Activated CD8-positive, alpha-beta memory T cell treated with anti-CD3 and anti-CD28 coated beads for 36 hours (primary cell): ENCODE results near the gene C3orf70. TPM values are rescaled to one million over a fixed set of nuclear protein-coding genes. Genes with fewer than 3 reads are reported as not detected.

Experiments
- CTCF ChIA-PET: fragments of 350-600 bp; sonication (Branson Sonifier 250); formaldehyde crosslinking; loops from one replicate; lab custom pipeline; 2021; ENCODE audit warnings: antibody characterized with exemption; lab: Charles Lee
- POLR2A ChIA-PET: fragments of 350-600 bp; sonication (Branson Sonifier 250); formaldehyde crosslinking; loops from one replicate; lab custom pipeline; 2021; ENCODE audit warnings: antibody characterized with exemption; lab: Charles Lee
- total RNA-seq, 2 experiments: library from RNA; stranded (reverse); gene quantifications; one replicate each; pipeline ENCODE4 v1.2.3, GENCODE V29; 2021

The C3orf70 gene
- total RNA-seq, 2 experiments from 2014 or later: 0.06 TPM; not detected in 1

- ChIA-PET POLR2A (no interaction called here), CTCF (no interaction called here)
Measured at GRCh38 chr3:185063431-185063830, 89.4 kb downstream of the C3orf70 start.

- CTCF ChIA-PET: no interaction called here
- POLR2A ChIA-PET: no interaction called here
Measured at GRCh38 chr3:185062191-185062590, 90.7 kb downstream of the C3orf70 start.

- ChIA-PET CTCF (no interaction called here), POLR2A (no interaction called here)
Measured at GRCh38 chr3:185060655-185061054, 92.2 kb downstream of the C3orf70 start.

GRCh38 chr3:185059766-185060165 lies 93.1 kb downstream of the C3orf70 start:
- CTCF ChIA-PET: interaction anchor here (0.6 kb wide), 1 partner anchor 248 kb away, joined by 3 read pairs; the partner anchor contains the start of gene VPS8
- POLR2A ChIA-PET: no interaction called here

GRCh38 chr3:185058796-185059195 lies 94.1 kb downstream of the C3orf70 start:
- CTCF ChIA-PET: no interaction called here

GRCh38 chr3:185057829-185058228 lies 95.0 kb downstream of the C3orf70 start:
- CTCF ChIA-PET: no interaction called here

More at GRCh38 chr3:185058796-185059195, 94.1 kb downstream of the C3orf70 start:
- POLR2A ChIA-PET: no interaction called here

GRCh38 chr3:185056908-185057307 lies 96.0 kb downstream of the C3orf70 start:
- ChIA-PET CTCF (no interaction called here), POLR2A (no interaction called here)

More at GRCh38 chr3:185057829-185058228, 95.0 kb downstream of the C3orf70 start:
- POLR2A ChIA-PET: no interaction called here

GRCh38 chr3:185052631-185053030 lies 100.2 kb downstream of the C3orf70 start:
- ChIA-PET POLR2A (no interaction called here), CTCF (no interaction called here)

GRCh38 chr3:185051801-185052200 lies 101.1 kb downstream of the C3orf70 start:
- ChIA-PET POLR2A (no interaction called here), CTCF (no interaction called here)

GRCh38 chr3:185049710-185050109 lies 103.2 kb downstream of the C3orf70 start:
- CTCF ChIA-PET: no interaction called here
- POLR2A ChIA-PET: no interaction called here

- CTCF ChIA-PET: no interaction called here
- POLR2A ChIA-PET: no interaction called here
Measured at GRCh38 chr3:185046603-185047002, 106.3 kb downstream of the C3orf70 start.

- ChIA-PET CTCF (no interaction called here), POLR2A (no interaction called here)
Measured at GRCh38 chr3:185046164-185046515, 106.7 kb downstream of the C3orf70 start.

GRCh38 chr3:185042312-185043050 lies 110.4 kb downstream of the C3orf70 start:
- ChIA-PET CTCF (no interaction called here), POLR2A (no interaction called here)

- POLR2A ChIA-PET: no interaction called here
- CTCF ChIA-PET: interaction anchor here (0.6 kb wide), 1 partner anchor 15 kb away, joined by 3 read pairs; no protein-coding TSS in a partner anchor
Measured at GRCh38 chr3:185041540-185041939, 111.3 kb downstream of the C3orf70 start.

- CTCF ChIA-PET: no interaction called here
- POLR2A ChIA-PET: no interaction called here
Measured at GRCh38 chr3:185040425-185040824, 112.4 kb downstream of the C3orf70 start.

- ChIA-PET POLR2A (no interaction called here), CTCF (no interaction called here)
Measured at GRCh38 chr3:185037801-185038200, 115.1 kb downstream of the C3orf70 start.

- POLR2A ChIA-PET: no interaction called here
- CTCF ChIA-PET: no interaction called here
Measured at GRCh38 chr3:185030951-185031350, 121.9 kb downstream of the C3orf70 start.

- POLR2A ChIA-PET: no interaction called here
- CTCF ChIA-PET: no interaction called here
Measured at GRCh38 chr3:185030399-185030798, 122.5 kb downstream of the C3orf70 start.

GRCh38 chr3:185029086-185029485 lies 123.8 kb downstream of the C3orf70 start:
- ChIA-PET POLR2A (no interaction called here), CTCF (no interaction called here)

GRCh38 chr3:185028121-185028520 lies 124.7 kb downstream of the C3orf70 start:
- CTCF ChIA-PET: no interaction called here
- POLR2A ChIA-PET: no interaction called here
